Fibroblast of lung (primary cell): ENCODE results near the gene SFTPB.

Source experiments
- CTCF ChIP-seq, 2 donors: IDR thresholded peaks in 1 of 2; conservative IDR thresholded peaks in 1 of 2; 1 replicate in 1 of 2; 2 replicates in 1 of 2; pipeline ENCODE4 v1.5.1; 2011 to 2012; ENCODE audit warnings: low read length in 2 of 2, control low read depth in 1 of 2, inconsistent platforms in 1 of 2, low read depth in 1 of 2, mild to moderate bottlenecking in 1 of 2
- EZH2 ChIP-seq: IDR thresholded peaks from 2 replicates; pipeline ENCODE4 v1.5.1; 2012; ENCODE audit warnings: low read length, control low read depth, mild to moderate bottlenecking; ENCODE audit errors: missing control alignments

GRCh38 chr2:85673716-85674375 is 5.8 kb upstream of the SFTPB start:
- TF ChIP-seq CTCF (conservative IDR thresholded peaks at IDR 0.05 in 1 of 2, IDR thresholded peaks at IDR 0.05 in 1 of 2; ENCODE audit: low read depth in 1 of 2, low read length in 2 of 2), result no peak
- no peak for TF ChIP-seq EZH2
